ACC112 (cell line): ENCODE data around the gene HUS1.

ENCODE experiments used
- H2AFZ ChIP-seq: fragments of 200-600 bp; sonication (generic); one replicate; pipeline ENCODE4 v1.6.0; 2017; ENCODE audit warnings: antibody characterized with exemption, low read length; ENCODE audit not compliant: unreplicated experiment
- H3K27ac ChIP-seq: fragments of 200-600 bp; sonication (generic); 2 replicates; pipeline ENCODE4 v1.5.1; 2014; ENCODE audit warnings: low read depth, mild to moderate bottlenecking, antibody characterized with exemption, low read length, moderate library complexity
- H3K27me3 ChIP-seq: fragments of 200-600 bp; sonication (generic); 2 replicates; pipeline ENCODE4 v1.6.1; 2014; ENCODE audit warnings: mild to moderate bottlenecking, antibody characterized with exemption, low read length, moderate library complexity, mixed read lengths; ENCODE audit not compliant: insufficient read depth
- H3K36me3 ChIP-seq: fragments of 200-600 bp; sonication (generic); 2 replicates; pipeline ENCODE4 v1.6.1; 2016; ENCODE audit warnings: mild to moderate bottlenecking, antibody characterized with exemption, low read length, moderate library complexity, mixed read lengths; ENCODE audit not compliant: insufficient read depth
- H3K4me1 ChIP-seq: fragments of 200-600 bp; sonication (generic); one replicate; pipeline ENCODE4 v1.6.1; 2016; ENCODE audit warnings: low read length, mixed read lengths; ENCODE audit not compliant: insufficient read depth, unreplicated experiment, control insufficient read depth
- H3K4me3 ChIP-seq: fragments of 200-600 bp; sonication (generic); 2 replicates; pipeline ENCODE4 v1.5.1; 2014; ENCODE audit warnings: mild to moderate bottlenecking, low read depth, low read length
- H3K79me2 ChIP-seq: fragments of 200-600 bp; sonication (generic); one replicate; pipeline ENCODE4 v1.6.0; 2016; ENCODE audit warnings: low read length; ENCODE audit not compliant: control insufficient read depth, unreplicated experiment, insufficient read depth

HUS1 gene

GRCh38 chr7:47979145-47979831 is at the start of gene HUS1:
Gene HUS1 (minus strand): TSS chr7:47979615. CDS start chr7:47979519, 96 bp downstream.
- peak within 1 kb of the TSS; percentile 90 for H3K27ac ChIP-seq
- H3K36me3 ChIP-seq, result peaks cover 17% of the 10 kb centered on the region
- H3K4me3 ChIP-seq, result peak within 1 kb of the TSS; percentile 99
- H2AFZ ChIP-seq, result peak within 1 kb of the TSS; percentile 95
- peaks cover 16% of the 10 kb centered on the region for H3K4me1 ChIP-seq
- peaks cover 21% of the 10 kb centered on the region for H3K79me2 ChIP-seq
- no peaks in the 10 kb centered on the region for H3K27me3 ChIP-seq

GRCh38 chr7:48028938-48029337 is 49.5 kb upstream of the HUS1 start, which contains the start of gene SUN3:
Gene SUN3 (minus strand): TSS chr7:48029107. CDS start chr7:48028938, 169 bp downstream.
- Histone ChIP-seq H3K4me3 (no peak within 1 kb of the TSS), H3K36me3 (no peaks in the 10 kb centered on the region), H3K4me1 (no peaks in the 10 kb centered on the region), H3K27ac (no peak within 1 kb of the TSS), H3K79me2 (no peaks in the 10 kb centered on the region), H2AFZ (no peak within 1 kb of the TSS), H3K27me3 (no peaks in the 10 kb centered on the region)

GRCh38 chr7:48025624-48026023 is 46.2 kb upstream of the HUS1 start:
- Histone ChIP-seq H3K27ac (no peak overlapping the region), H3K4me3 (no peak overlapping the region), H3K79me2 (no peaks in the 10 kb centered on the region), H3K36me3 (no peaks in the 10 kb centered on the region), H3K4me1 (no peaks in the 10 kb centered on the region), H2AFZ (no peak overlapping the region), H3K27me3 (no peaks in the 10 kb centered on the region)

GRCh38 chr7:48017674-48018073 is 38.3 kb upstream of the HUS1 start:
- Histone ChIP-seq H3K36me3 (no peaks in the 10 kb centered on the region), H3K4me1 (no peaks in the 10 kb centered on the region), H2AFZ (no peak overlapping the region)

GRCh38 chr7:48016641-48017040 is 37.2 kb upstream of the HUS1 start:
- no peak overlapping the region for H3K4me3 ChIP-seq
- no peaks in the 10 kb centered on the region for H3K4me1 ChIP-seq
- H3K79me2 ChIP-seq, result no peaks in the 10 kb centered on the region
- no peak overlapping the region for H2AFZ ChIP-seq
- no peaks in the 10 kb centered on the region for H3K36me3 ChIP-seq
- H3K27ac ChIP-seq, result no peak overlapping the region
- H3K27me3 ChIP-seq, result peaks cover 4% of the 10 kb centered on the region

More at GRCh38 chr7:48017674-48018073, 38.3 kb upstream of the HUS1 start:
- no peak overlapping the region for H3K4me3 ChIP-seq
- no peaks in the 10 kb centered on the region for H3K79me2 ChIP-seq
- peaks cover 4% of the 10 kb centered on the region for H3K27me3 ChIP-seq
- H3K27ac ChIP-seq, result no peak overlapping the region

GRCh38 chr7:48011951-48012350 is 32.5 kb upstream of the HUS1 start:
- Histone ChIP-seq H3K27me3 (no peaks in the 10 kb centered on the region), H3K79me2 (no peaks in the 10 kb centered on the region), H3K36me3 (no peaks in the 10 kb centered on the region), H3K4me1 (no peaks in the 10 kb centered on the region), H2AFZ (peak overlapping the region; percentile 48), H3K4me3 (peak overlapping the region; percentile 12; the same call in 1 of the 2 replicates), H3K27ac (no peak overlapping the region)

- Histone ChIP-seq H3K27ac (no peak overlapping the region), H3K4me3 (no peak overlapping the region), H3K36me3 (no peaks in the 10 kb centered on the region), H3K79me2 (no peaks in the 10 kb centered on the region), H2AFZ (peak overlapping the region; percentile 48), H3K4me1 (no peaks in the 10 kb centered on the region), H3K27me3 (no peaks in the 10 kb centered on the region)
These were observed 31.9 kb upstream of the HUS1 start for GRCh38 chr7:48011323-48011722.

- no peaks in the 10 kb centered on the region for H3K27me3 ChIP-seq
- no peak overlapping the region for H2AFZ ChIP-seq
- H3K4me1 ChIP-seq, result no peaks in the 10 kb centered on the region
- H3K27ac ChIP-seq, result no peak overlapping the region
- H3K79me2 ChIP-seq, result no peaks in the 10 kb centered on the region
- no peaks in the 10 kb centered on the region for H3K36me3 ChIP-seq
- no peak overlapping the region for H3K4me3 ChIP-seq
These were observed 30.5 kb upstream of the HUS1 start for GRCh38 chr7:48009954-48010353.

- Histone ChIP-seq H3K36me3 (no peaks in the 10 kb centered on the region), H3K27ac (no peak overlapping the region), H3K27me3 (no peaks in the 10 kb centered on the region), H2AFZ (no peak overlapping the region), H3K4me1 (no peaks in the 10 kb centered on the region), H3K4me3 (no peak overlapping the region), H3K79me2 (no peaks in the 10 kb centered on the region)
These were observed 29.8 kb upstream of the HUS1 start for GRCh38 chr7:48009257-48009656.

- no peak overlapping the region for H3K4me3 ChIP-seq
- no peak overlapping the region for H2AFZ ChIP-seq
- no peak overlapping the region for H3K27ac ChIP-seq
- H3K79me2 ChIP-seq, result no peaks in the 10 kb centered on the region
- no peaks in the 10 kb centered on the region for H3K4me1 ChIP-seq
- no peaks in the 10 kb centered on the region for H3K36me3 ChIP-seq
- H3K27me3 ChIP-seq, result no peaks in the 10 kb centered on the region
These were observed 27.5 kb upstream of the HUS1 start for GRCh38 chr7:48006866-48007265.

- no peak overlapping the region for H3K27ac ChIP-seq
- peaks cover 9% of the 10 kb centered on the region for H3K4me1 ChIP-seq
- H2AFZ ChIP-seq, result no peak overlapping the region
- H3K4me3 ChIP-seq, result no peak overlapping the region
- H3K36me3 ChIP-seq, result no peaks in the 10 kb centered on the region
- H3K27me3 ChIP-seq, result no peaks in the 10 kb centered on the region
- no peaks in the 10 kb centered on the region for H3K79me2 ChIP-seq
These were observed 25.2 kb upstream of the HUS1 start for GRCh38 chr7:48004638-48005037.
